ENCODE data around the gene WFIKKN2.

- no peak for TF ChIP-seq KLF1 (tag by site-specific recombination; IDR thresholded peaks at IDR 0.05)
- TF ChIP-seq BCL11A (tag by site-specific recombination; IDR thresholded peaks at IDR 0.05; ENCODE audit: low read depth): no peak
These were observed 32.5 kb upstream of the WFIKKN2 start for GRCh38 chr17:50802609-50803571.

Measured in HEK293 (cell line).